HEK293T (cell line): ENCODE data around the gene NIFK.

Experiments used
- BHLHE40 ChIP-seq: fragments of 450-650 bp; IDR thresholded peaks from 2 replicates; pipeline ENCODE4 v1.6.1; 2016; ENCODE audit warnings: mild to moderate bottlenecking, moderate library complexity, borderline replicate concordance
- ELF4 ChIP-seq: fragments of 450-650 bp; IDR thresholded peaks from 2 replicates; pipeline ENCODE4 v1.6.1; 2017; ENCODE audit warnings: antibody characterized with exemption
- FOXM1 ChIP-seq: fragments of 450-650 bp; IDR thresholded peaks from 2 replicates; pipeline ENCODE4 v1.6.1; 2017; ENCODE audit warnings: mild to moderate bottlenecking, borderline replicate concordance
- HDGF ChIP-seq: fragments of 450-650 bp; IDR thresholded peaks from 2 replicates; pipeline ENCODE4 v1.6.1; 2017; ENCODE audit warnings: antibody characterized with exemption, borderline replicate concordance
- ZNF384 ChIP-seq: fragments of 450-650 bp; IDR thresholded peaks from 2 replicates; pipeline ENCODE4 v1.6.1; 2016

- TF ChIP-seq ZNF384 (no peak), BHLHE40 (no peak), HDGF (no peak), FOXM1 (no peak), ELF4 (no peak)
These were observed 46.6 kb downstream of the NIFK start for GRCh38 chr2:121690095-121690494.
